ENCODE data around the gene FNDC3A. TPM values are rescaled to one million over a fixed set of nuclear protein-coding genes. Genes with fewer than 3 reads are reported as not detected.
"Not testable (repeated sequence)": the region's sequence is repeated elsewhere in the genome, so short reads cannot be mapped to it uniquely, and the experiment has no call there.

Gene FNDC3A
- total RNA-seq, 2 experiments from 2014 or later: 24.5 to 25.1 TPM

- ChIA-PET CTCF (no interaction called here), POLR2A (no interaction called here)
These were observed 53.9 kb downstream of the FNDC3A start for GRCh38 chr13:49029570-49029969.

- ChIA-PET POLR2A (no interaction called here), CTCF (no interaction called here)
These were observed 54.5 kb downstream of the FNDC3A start for GRCh38 chr13:49030213-49030612.

- POLR2A ChIA-PET: no interaction called here
- CTCF ChIA-PET: interaction anchor here (0.6 kb wide), 1 partner anchor 833 kb away, joined by 3 read pairs; no protein-coding TSS in a partner anchor
These were observed 65.2 kb downstream of the FNDC3A start for GRCh38 chr13:49040872-49041271.

GRCh38 chr13:49042476-49042875, 66.8 kb downstream of the FNDC3A start:
- ChIA-PET POLR2A (no interaction called here), CTCF (no interaction called here)

DNA sequence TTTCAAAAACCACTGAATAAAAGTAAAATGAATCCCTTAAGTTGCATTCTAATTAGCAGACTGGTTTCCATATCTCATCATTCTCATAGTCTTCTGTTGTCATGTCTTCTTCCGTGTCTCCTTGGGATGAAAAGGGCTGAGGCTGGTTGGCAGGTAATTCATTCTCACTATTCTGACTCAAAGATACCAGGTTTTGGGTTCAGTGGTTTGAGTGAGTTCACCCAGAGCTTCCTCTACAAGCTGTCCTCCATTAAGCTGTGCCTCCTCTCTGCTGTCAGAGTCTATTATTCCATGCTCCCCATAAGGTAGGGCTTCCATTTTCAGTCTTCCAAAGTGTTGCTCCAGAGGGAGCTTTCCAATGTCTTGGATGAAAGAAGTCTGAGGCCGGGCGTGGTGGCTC, 68.3 kb downstream of the FNDC3A start:
- ChIA-PET CTCF (no interaction called here), POLR2A (interaction anchor here (0.7 kb wide), 1 partner anchor 209 kb away, joined by 3 read pairs; no protein-coding TSS in a partner anchor)

DNA sequence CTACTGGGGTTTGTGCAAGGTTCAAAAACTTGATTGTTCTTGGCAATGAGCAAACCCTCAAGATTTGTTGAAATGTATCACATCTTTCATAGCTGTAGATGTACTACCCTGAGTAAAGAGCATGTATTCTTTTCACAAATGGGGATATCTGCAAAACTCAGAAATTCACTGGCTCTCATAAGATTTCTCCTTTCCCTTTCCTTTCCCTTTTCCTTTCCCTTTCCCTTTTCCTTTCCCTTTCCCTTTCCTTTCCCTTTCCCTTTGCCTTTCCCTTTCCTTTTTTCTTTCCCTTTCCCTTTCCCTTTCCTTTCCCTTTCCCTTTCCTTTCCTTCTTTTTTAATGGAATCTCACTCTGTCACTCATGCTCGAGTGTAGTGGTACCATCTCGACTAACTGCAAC, 69.1 kb downstream of the FNDC3A start:
- CTCF ChIA-PET: no interaction called here
- POLR2A ChIA-PET: no interaction called here

DNA sequence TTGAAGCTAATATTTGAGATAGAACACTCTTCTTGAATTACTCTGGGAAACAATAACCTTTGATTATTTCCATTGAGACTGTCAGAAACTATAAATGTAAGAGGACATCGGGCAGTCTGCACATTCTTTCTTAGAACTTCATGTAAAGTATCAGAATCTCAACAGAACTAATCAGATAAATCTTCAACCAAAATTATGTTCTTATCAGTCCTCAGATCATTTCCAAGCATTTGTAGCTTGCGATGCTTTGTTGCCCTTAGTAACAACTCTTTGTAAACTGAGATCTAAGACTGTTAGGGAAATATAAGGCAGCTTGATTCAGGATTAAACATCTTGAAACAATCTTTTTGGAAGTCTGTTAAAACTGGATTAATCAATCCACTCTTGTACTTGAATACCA, 70.3 kb downstream of the FNDC3A start:
- ChIA-PET CTCF (interaction anchor here (0.7 kb wide), 1 partner anchor 562 kb away, joined by 4 read pairs; no protein-coding TSS in a partner anchor), POLR2A (no interaction called here)

DNA sequence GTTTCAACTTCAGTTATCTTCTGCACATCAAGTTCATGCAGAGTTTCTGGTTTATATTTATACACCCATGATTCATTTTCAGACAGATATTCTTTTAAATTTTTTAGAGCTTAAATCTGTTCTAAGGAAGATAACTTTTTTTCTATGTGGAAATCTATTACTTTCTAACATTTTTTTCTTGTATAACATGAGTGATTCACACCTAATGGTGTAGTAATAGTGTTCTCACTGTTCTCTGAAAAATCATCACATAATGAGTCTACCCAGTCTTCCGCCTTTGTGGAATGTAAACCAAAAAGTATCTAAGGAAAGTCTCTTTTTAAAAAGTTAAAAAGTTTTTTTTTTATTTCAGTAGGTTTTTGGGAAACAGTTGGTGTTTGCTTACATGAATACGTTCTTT, 70.8 kb downstream of the FNDC3A start:
- ChIA-PET POLR2A (no interaction called here), CTCF (no interaction called here)

GRCh38 chr13:49052813-49053212, 77.1 kb downstream of the FNDC3A start:
- POLR2A ChIA-PET: no interaction called here

DNA sequence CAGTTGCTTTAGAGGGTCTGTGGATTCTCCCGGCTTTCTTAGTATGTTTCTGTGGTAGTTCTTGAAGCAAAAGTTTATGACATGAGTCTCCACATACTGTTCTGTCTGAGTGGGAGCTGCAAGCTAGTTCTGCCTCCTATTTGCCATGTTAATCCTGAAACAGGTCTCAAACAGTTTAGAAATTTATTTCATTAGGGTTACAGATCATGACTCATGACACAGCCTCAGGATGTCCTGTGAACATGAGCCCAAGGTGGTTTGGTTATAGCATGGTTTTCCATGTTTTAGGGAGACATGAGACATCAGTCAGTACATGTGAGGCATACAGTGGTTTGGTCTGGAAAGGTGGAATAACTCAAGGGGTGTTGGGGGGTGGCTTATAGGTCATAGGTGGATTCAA, 77.5 kb downstream of the FNDC3A start:
- POLR2A ChIA-PET: no interaction called here
- CTCF ChIA-PET: no interaction called here

More at GRCh38 chr13:49052813-49053212, 77.1 kb downstream of the FNDC3A start:
- CTCF ChIA-PET: no interaction called here

DNA sequence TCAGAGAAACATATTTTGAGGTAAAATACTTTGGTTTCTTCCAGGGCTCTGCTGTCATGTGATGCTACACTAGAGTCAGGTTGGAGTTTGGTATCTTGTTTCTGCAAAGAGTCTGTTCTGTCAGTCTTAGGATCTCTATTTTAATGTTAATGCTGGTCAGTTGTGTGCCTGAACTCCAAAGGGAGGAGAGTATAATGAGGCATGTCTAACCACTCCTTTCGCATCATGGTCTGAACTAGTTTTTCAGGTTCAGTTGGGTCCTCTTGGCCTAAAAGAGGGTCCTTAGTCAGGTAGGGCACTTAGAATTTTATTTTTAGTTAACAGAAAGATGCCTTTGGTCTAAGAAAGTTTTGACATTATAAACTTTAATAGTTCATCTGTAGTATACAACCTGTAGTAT, 78.2 kb downstream of the FNDC3A start:
- ChIA-PET POLR2A (no interaction called here), CTCF (no interaction called here)

- CTCF ChIA-PET: no interaction called here
These were observed 79.3 kb downstream of the FNDC3A start for GRCh38 chr13:49055021-49055420.

GRCh38 chr13:49057176-49057575, 81.5 kb downstream of the FNDC3A start:
- ChIA-PET POLR2A (no interaction called here), CTCF (interaction anchor here (1.1 kb wide), 1 partner anchor 931 kb away, joined by 3 read pairs; no protein-coding TSS in a partner anchor)

More at GRCh38 chr13:49055021-49055420, 79.3 kb downstream of the FNDC3A start:
- POLR2A ChIA-PET: no interaction called here

GRCh38 chr13:49058761-49059160, 83.0 kb downstream of the FNDC3A start:
- ChIA-PET CTCF (no interaction called here), POLR2A (no interaction called here)

GRCh38 chr13:49060678-49061387, 85.1 kb downstream of the FNDC3A start:
- POLR2A ChIA-PET: no interaction called here
- CTCF ChIA-PET: no interaction called here

DNA sequence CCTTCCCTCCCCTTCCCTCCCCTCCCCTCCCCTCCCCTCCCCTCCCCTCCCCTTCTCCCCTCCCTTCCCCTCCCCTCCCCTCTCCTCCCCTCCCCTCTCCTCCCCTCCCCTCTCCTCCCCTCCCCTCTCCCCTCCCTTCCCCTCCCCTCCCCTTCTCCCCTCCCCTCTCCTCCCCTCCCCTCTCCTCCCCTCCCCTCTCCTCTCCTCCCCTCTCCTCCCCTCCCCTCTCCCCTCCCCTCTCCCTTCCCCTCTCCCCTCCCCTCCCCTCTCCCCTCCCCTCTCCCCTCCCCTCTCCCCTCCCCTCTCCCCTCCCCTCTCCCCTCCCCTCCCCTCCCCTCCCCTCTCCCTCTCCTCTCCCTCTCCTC, 85.7 kb downstream of the FNDC3A start:
- POLR2A ChIA-PET, CTCF ChIA-PET: not testable (repeated sequence)

- ChIA-PET CTCF (no interaction called here), POLR2A (no interaction called here)
These were observed 86.7 kb downstream of the FNDC3A start for GRCh38 chr13:49062297-49062896.

GRCh38 chr13:49063011-49063410, 87.3 kb downstream of the FNDC3A start:
- CTCF ChIA-PET: no interaction called here
- POLR2A ChIA-PET: interaction anchor here (0.6 kb wide), 1 partner anchor 72 kb away, joined by 11 read pairs; no protein-coding TSS in a partner anchor

DNA sequence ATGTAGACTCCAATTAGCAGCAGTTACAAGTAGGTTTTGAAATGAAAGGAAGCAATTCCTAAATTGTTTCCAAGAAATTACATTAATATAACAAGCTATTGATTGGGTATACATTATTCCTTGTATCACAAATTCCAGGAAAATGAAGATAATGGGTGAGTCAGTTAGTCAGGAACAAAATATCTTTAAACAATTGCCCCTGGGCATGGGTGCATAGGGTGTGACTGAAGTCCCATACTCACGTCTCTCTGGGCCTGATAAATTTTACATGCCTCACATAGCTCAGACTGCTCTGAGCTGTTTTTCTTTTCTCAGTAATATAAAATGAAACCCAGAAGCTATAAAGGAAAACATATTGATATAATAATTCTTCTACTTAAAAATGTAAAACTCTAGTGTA, 87.8 kb downstream of the FNDC3A start:
- POLR2A ChIA-PET: interaction anchor here (0.6 kb wide), 1 partner anchor 73 kb away, joined by 11 read pairs; no protein-coding TSS in a partner anchor

GRCh38 chr13:49064476-49064875, 88.8 kb downstream of the FNDC3A start:
- ChIA-PET CTCF (no interaction called here), POLR2A (no interaction called here)

More for the DNA sequence above, 87.8 kb downstream of the FNDC3A start:
- CTCF ChIA-PET: no interaction called here

DNA sequence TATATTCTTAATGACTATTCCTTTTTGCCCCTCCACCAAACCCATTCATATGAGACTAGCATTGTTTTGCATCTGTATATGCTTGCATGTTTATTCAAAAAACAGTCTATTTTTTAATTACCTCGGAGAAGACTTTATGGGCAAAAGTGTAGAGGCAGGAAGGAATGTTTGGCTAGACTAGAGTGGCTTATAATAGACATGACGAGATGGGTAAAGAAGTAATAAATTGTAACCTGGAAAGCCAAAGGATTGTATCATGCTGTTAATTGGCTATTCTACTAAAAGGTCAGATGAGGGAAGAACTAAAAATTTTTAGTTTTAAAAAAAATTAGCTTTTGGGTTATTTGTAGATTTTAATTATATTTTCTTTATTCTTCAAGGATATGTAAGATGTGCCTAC, 91.1 kb downstream of the FNDC3A start:
- ChIA-PET POLR2A (no interaction called here), CTCF (no interaction called here)

GRCh38 chr13:49068498-49068897, 92.8 kb downstream of the FNDC3A start:
- CTCF ChIA-PET, POLR2A ChIA-PET: not testable (repeated sequence)

All from activated CD8-positive, alpha-beta memory T cell treated with anti-CD3 and anti-CD28 coated beads for 36 hours (primary cell).